ENCODE measurements around the gene SAA1. TPM values are rescaled to one million over a fixed set of nuclear protein-coding genes. Genes with fewer than 3 reads are reported as not detected.

Gene SAA1
- total RNA-seq, 2 experiments from 2014 or later: not detected

- BruUV-seq (replicated peaks): no TSS peak
- POLR2A ChIA-PET: no interaction called here
- H3K4me2 ChIP-seq (ENCODE audit: low read length): no peak within 1 kb of the TSS
Measured at GRCh38 chr11:18248561-18248960, 17.5 kb upstream of the SAA1 start, which contains the start of gene SAA2. TSS of gene SAA2 (minus strand) at chr11:18248668. CDS start at chr11:18248011, 657 bp downstream.

GRCh38 chr11:18253233-18253632 lies 12.8 kb upstream of the SAA1 start:
- BruUV-seq (replicated peaks): no TSS peak
- TF ChIP-seq CTCF (conservative IDR thresholded peaks at IDR 0.05; ENCODE audit: low read length) (no peak), EZH2phosphoT487 (IDR thresholded peaks at IDR 0.05; ENCODE audit: borderline replicate concordance, low read depth, low read length) (no peak)
- Histone ChIP-seq H3K4me1 (ENCODE audit: insufficient read depth, low read length, poor library complexity, severe bottlenecking) (no peaks in the 10 kb centered on the region), H3K36me3 (ENCODE audit: insufficient read depth, low read length) (no peaks in the 10 kb centered on the region), H3K9me2 (ENCODE audit: insufficient read depth, low read length) (no peaks in the 10 kb centered on the region), H3K27ac (ENCODE audit: low read depth, low read length, poor library complexity, severe bottlenecking) (no peak overlapping the region), H3K79me2 (ENCODE audit: insufficient read depth, low read depth, low read length) (no peaks in the 10 kb centered on the region), H4K20me1 (ENCODE audit: insufficient read depth, low read length) (no peaks in the 10 kb centered on the region), H2AFZ (ENCODE audit: low read length) (no peak overlapping the region), H3K4me2 (ENCODE audit: low read length) (no peak overlapping the region), H3K4me3 (ENCODE audit: low read depth, low read length, poor library complexity, severe bottlenecking) (no peak overlapping the region), H3K9me3 (ENCODE audit: low read length) (no peaks in the 10 kb centered on the region)
- intact Hi-C loops (cut with micrococcal nuclease; ENCODE audit: unreplicated experiment): no loop called here
- ChIA-PET POLR2A (interaction anchor here (2.0 kb wide), 1 partner anchor 11 kb away, joined by 7 read pairs; no protein-coding TSS in a partner anchor), CTCF (ENCODE audit: unreplicated experiment) (no interaction called here)
- DNase-seq (ENCODE audit: low spot score): no peak

More at GRCh38 chr11:18248561-18248960, 17.5 kb upstream of the SAA1 start, which contains the start of gene SAA2:
- Histone ChIP-seq H3K27ac (ENCODE audit: low read depth, low read length, poor library complexity, severe bottlenecking) (no peak within 1 kb of the TSS), H3K9me3 (ENCODE audit: low read length) (peaks cover 7% of the 10 kb centered on the region; the same call in 1 of the 2 replicates), H3K36me3 (ENCODE audit: insufficient read depth, low read length) (no peaks in the 10 kb centered on the region), H3K4me1 (ENCODE audit: insufficient read depth, low read length, poor library complexity, severe bottlenecking) (peaks cover 21% of the 10 kb centered on the region), H3K9me2 (ENCODE audit: insufficient read depth, low read length) (no peaks in the 10 kb centered on the region), H3K4me3 (ENCODE audit: low read depth, low read length, poor library complexity, severe bottlenecking) (no peak within 1 kb of the TSS), H3K79me2 (ENCODE audit: insufficient read depth, low read depth, low read length) (no peaks in the 10 kb centered on the region), H4K20me1 (ENCODE audit: insufficient read depth, low read length) (no peaks in the 10 kb centered on the region), H2AFZ (ENCODE audit: low read length) (no peak within 1 kb of the TSS)
- TF ChIP-seq EZH2phosphoT487 (IDR thresholded peaks at IDR 0.05; ENCODE audit: borderline replicate concordance, low read depth, low read length) (no peak), CTCF (conservative IDR thresholded peaks at IDR 0.05; ENCODE audit: low read length) (no peak)
- CTCF ChIA-PET (ENCODE audit: unreplicated experiment): interaction anchor here (0.6 kb wide), 1 partner anchor 726 kb away, joined by 3 read pairs; no protein-coding TSS in a partner anchor
- intact Hi-C loops (cut with micrococcal nuclease; ENCODE audit: unreplicated experiment): no loop called here
- no peak for DNase-seq (ENCODE audit: low spot score)

GRCh38 chr11:18253778-18254338 lies 12.2 kb upstream of the SAA1 start:
- Histone ChIP-seq H2AFZ (ENCODE audit: low read length) (no peak overlapping the region), H3K9me3 (ENCODE audit: low read length) (no peaks in the 10 kb centered on the region), H3K36me3 (ENCODE audit: insufficient read depth, low read length) (no peaks in the 10 kb centered on the region), H3K4me1 (ENCODE audit: insufficient read depth, low read length, poor library complexity, severe bottlenecking) (no peaks in the 10 kb centered on the region), H3K27ac (ENCODE audit: low read depth, low read length, poor library complexity, severe bottlenecking) (no peak overlapping the region), H4K20me1 (ENCODE audit: insufficient read depth, low read length) (no peaks in the 10 kb centered on the region), H3K9me2 (ENCODE audit: insufficient read depth, low read length) (no peaks in the 10 kb centered on the region), H3K4me3 (ENCODE audit: low read depth, low read length, poor library complexity, severe bottlenecking) (no peak overlapping the region), H3K79me2 (ENCODE audit: insufficient read depth, low read depth, low read length) (no peaks in the 10 kb centered on the region), H3K4me2 (ENCODE audit: low read length) (no peak overlapping the region)
- TF ChIP-seq CTCF (conservative IDR thresholded peaks at IDR 0.05; ENCODE audit: low read length) (no peak), EZH2phosphoT487 (IDR thresholded peaks at IDR 0.05; ENCODE audit: borderline replicate concordance, low read depth, low read length) (no peak)
- BruUV-seq (replicated peaks): no TSS peak
- CTCF ChIA-PET (ENCODE audit: unreplicated experiment): no interaction called here
- no peak for DNase-seq (ENCODE audit: low spot score)
- POLR2A ChIA-PET: interaction anchor here (2.0 kb wide), 1 partner anchor 10 kb away, joined by 7 read pairs; no protein-coding TSS in a partner anchor
- intact Hi-C loops (cut with micrococcal nuclease; ENCODE audit: unreplicated experiment): no loop called here
